Measurements from ENCODE around the gene CD63. TPM values are rescaled to one million over a fixed set of nuclear protein-coding genes. Genes with fewer than 3 reads are reported as not detected.

Gene CD63
- total RNA-seq, 1 experiment from 2014 or later, result 879 TPM

DNA sequence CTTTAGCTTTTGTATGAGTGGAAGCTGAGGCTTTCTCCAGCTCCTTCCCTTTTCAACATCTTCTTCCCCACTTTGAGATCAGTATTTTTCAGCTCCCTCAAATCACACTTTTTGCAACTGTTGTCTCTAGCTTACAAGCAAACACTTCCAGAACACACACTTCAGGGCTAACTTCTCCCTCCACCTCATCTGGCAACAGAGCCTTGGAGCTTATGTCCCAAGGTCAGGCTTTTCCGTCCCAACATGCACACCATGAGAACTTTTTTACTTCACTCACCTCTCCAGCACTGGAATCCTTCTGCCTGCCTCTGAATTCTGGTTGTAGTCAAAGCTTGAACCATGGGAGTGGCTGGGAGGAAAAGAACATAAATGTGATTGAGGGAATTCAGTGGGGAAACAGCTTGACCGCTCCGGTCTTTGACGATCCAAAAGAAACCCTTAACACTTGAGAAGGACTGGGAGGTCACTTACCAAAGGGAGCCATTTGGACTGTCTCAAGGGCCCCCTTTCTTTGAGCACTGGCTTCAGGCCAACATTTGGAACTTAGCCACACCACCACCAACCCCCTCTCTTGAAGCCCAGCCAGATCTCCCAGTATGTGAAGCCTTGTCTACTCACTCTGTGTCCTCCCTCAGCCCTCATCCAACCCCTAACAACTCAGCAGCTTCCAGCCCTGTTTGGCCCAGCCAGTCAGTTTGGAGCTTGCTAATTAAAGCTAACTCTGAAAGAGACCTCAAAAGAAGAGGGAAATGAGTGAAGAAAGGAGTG, 16.8 kb downstream of the CD63 start:
- ATAC-seq (no peak), DNase-seq (ENCODE audit: low read depth, low spot score) (no peak)
- H3K27ac ChIP-seq (ENCODE audit: low read length), result no peak overlapping the region
- in situ Hi-C loops (cut with HindIII; ENCODE audit: low pct_unique_long_range_greater_than_20kb, low sequenced_read_pairs) (no loop called here), intact Hi-C loops (cut with micrococcal nuclease; ENCODE audit: unreplicated experiment) (no loop called here)
- ChIA-PET POLR2A (no interaction called here), CTCF (interaction anchor here (0.7 kb wide), 1 partner anchor 45 kb away, joined by 3 read pairs; no protein-coding TSS in a partner anchor)
- H3K36me3 ChIP-seq (ENCODE audit: control insufficient read depth, insufficient read depth, low read length), result no peaks in the 10 kb centered on the region
- H3K4me3 ChIP-seq (ENCODE audit: low read depth in 2 of 2, low read length in 2 of 2), result no peak overlapping the region
- TF ChIP-seq, protein P1, sequence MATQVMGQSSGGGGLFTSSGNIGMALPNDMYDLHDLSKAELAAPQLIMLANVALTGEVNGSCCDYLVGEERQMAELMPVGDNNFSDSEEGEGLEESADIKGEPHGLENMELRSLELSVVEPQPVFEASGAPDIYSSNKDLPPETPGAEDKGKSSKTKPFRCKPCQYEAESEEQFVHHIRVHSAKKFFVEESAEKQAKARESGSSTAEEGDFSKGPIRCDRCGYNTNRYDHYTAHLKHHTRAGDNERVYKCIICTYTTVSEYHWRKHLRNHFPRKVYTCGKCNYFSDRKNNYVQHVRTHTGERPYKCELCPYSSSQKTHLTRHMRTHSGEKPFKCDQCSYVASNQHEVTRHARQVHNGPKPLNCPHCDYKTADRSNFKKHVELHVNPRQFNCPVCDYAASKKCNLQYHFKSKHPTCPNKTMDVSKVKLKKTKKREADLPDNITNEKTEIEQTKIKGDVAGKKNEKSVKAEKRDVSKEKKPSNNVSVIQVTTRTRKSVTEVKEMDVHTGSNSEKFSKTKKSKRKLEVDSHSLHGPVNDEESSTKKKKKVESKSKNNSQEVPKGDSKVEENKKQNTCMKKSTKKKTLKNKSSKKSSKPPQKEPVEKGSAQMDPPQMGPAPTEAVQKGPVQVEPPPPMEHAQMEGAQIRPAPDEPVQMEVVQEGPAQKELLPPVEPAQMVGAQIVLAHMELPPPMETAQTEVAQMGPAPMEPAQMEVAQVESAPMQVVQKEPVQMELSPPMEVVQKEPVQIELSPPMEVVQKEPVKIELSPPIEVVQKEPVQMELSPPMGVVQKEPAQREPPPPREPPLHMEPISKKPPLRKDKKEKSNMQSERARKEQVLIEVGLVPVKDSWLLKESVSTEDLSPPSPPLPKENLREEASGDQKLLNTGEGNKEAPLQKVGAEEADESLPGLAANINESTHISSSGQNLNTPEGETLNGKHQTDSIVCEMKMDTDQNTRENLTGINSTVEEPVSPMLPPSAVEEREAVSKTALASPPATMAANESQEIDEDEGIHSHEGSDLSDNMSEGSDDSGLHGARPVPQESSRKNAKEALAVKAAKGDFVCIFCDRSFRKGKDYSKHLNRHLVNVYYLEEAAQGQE (IDR thresholded peaks at IDR 0.05; ENCODE audit: insufficient read depth in 1 of 2, low read depth in 2 of 2, low read length in 1 of 2), result no peak
- no peak for TF ChIP-seq SIN3A (IDR thresholded peaks at IDR 0.05; ENCODE audit: borderline replicate concordance, insufficient read depth, low read depth, low read length)
- TF ChIP-seq TCF7L2 (IDR thresholded peaks at IDR 0.05; ENCODE audit: low read depth, low read length), result no peak
- TF ChIP-seq POLR2AphosphoS5 (IDR thresholded peaks at IDR 0.05; ENCODE audit: low read depth, low read length), result no peak
- TF ChIP-seq, protein P2, sequence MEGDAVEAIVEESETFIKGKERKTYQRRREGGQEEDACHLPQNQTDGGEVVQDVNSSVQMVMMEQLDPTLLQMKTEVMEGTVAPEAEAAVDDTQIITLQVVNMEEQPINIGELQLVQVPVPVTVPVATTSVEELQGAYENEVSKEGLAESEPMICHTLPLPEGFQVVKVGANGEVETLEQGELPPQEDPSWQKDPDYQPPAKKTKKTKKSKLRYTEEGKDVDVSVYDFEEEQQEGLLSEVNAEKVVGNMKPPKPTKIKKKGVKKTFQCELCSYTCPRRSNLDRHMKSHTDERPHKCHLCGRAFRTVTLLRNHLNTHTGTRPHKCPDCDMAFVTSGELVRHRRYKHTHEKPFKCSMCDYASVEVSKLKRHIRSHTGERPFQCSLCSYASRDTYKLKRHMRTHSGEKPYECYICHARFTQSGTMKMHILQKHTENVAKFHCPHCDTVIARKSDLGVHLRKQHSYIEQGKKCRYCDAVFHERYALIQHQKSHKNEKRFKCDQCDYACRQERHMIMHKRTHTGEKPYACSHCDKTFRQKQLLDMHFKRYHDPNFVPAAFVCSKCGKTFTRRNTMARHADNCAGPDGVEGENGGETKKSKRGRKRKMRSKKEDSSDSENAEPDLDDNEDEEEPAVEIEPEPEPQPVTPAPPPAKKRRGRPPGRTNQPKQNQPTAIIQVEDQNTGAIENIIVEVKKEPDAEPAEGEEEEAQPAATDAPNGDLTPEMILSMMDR (IDR thresholded peaks at IDR 0.05), result no peak
- H3K27me3 ChIP-seq (ENCODE audit: control insufficient read depth, insufficient read depth, low read length), result peaks cover 11% of the 10 kb centered on the region
- H3K4me1 ChIP-seq (ENCODE audit: control insufficient read depth, insufficient read depth, low read length), result peaks cover 10% of the 10 kb centered on the region
- no peaks in the 10 kb centered on the region for H3K9me3 ChIP-seq (ENCODE audit: control insufficient read depth, insufficient read depth, low read depth, low read length)
- no TSS peak for BruUV-seq (replicated peaks)

DNA sequence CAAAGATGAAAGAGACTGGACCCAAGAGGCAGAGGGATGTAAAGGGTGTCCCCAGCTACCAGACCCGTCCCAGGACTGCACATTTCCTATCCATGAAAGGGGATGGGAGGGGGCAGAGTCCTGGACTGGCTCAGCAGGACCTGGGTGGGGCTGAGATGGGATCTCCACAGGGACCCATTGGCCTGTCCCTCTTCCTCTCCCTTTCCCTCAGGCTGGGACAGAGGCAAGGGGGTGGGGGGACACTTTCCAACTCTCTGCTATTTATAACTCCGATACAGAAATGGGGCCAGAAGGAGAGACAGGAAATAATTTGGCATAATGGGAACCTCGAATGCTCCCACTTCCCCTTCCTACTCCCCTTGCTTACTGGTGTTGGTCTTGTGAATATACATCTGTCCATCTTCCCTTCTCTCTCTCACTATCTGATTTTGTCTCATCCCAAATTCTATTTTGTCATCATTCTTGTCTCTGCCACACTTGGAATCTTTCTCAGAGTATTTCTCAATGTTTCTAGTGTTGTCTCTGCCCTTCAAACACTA, 20.0 kb downstream of the CD63 start:
- ChIA-PET POLR2A (no interaction called here), CTCF (no interaction called here)
- no peak for ATAC-seq
- peaks cover 13% of the 10 kb centered on the region for H3K27me3 ChIP-seq (ENCODE audit: control insufficient read depth, insufficient read depth, low read length)
- no TSS peak for BruUV-seq (replicated peaks)
- intact Hi-C loops (cut with micrococcal nuclease; ENCODE audit: unreplicated experiment) (no loop called here), in situ Hi-C loops (cut with HindIII; ENCODE audit: low pct_unique_long_range_greater_than_20kb, low sequenced_read_pairs) (no loop called here)
- H3K27ac ChIP-seq (ENCODE audit: low read length), result no peak overlapping the region
- no peak overlapping the region for H3K4me3 ChIP-seq (ENCODE audit: low read depth in 2 of 2, low read length in 2 of 2)
- TF ChIP-seq, protein P2 (IDR thresholded peaks at IDR 0.05), result no peak
- TF ChIP-seq SIN3A (IDR thresholded peaks at IDR 0.05; ENCODE audit: borderline replicate concordance, insufficient read depth, low read depth, low read length), result no peak
- TF ChIP-seq TCF7L2 (IDR thresholded peaks at IDR 0.05; ENCODE audit: low read depth, low read length), result no peak
- TF ChIP-seq, protein P1 (IDR thresholded peaks at IDR 0.05; ENCODE audit: insufficient read depth in 1 of 2, low read depth in 2 of 2, low read length in 1 of 2), result no peak
- no peak for TF ChIP-seq POLR2AphosphoS5 (IDR thresholded peaks at IDR 0.05; ENCODE audit: low read depth, low read length)
- no peaks in the 10 kb centered on the region for H3K9me3 ChIP-seq (ENCODE audit: control insufficient read depth, insufficient read depth, low read depth, low read length)
- no peak for DNase-seq (ENCODE audit: low read depth, low spot score)
- no peaks in the 10 kb centered on the region; the same call in 1 of the 2 replicates for H3K4me1 ChIP-seq (ENCODE audit: control insufficient read depth, insufficient read depth, low read length)
- no peaks in the 10 kb centered on the region for H3K36me3 ChIP-seq (ENCODE audit: control insufficient read depth, insufficient read depth, low read length)
